DMS79 treated with DMSO at 0.1 percent for 48 hours (cell line): ENCODE measurements around the gene BST2.

Source experiments
- DNase-seq: peaks from one replicate; lab custom pipeline; 2025; lab: John Stamatoyannopoulos, UW

BST2 gene

DNA sequence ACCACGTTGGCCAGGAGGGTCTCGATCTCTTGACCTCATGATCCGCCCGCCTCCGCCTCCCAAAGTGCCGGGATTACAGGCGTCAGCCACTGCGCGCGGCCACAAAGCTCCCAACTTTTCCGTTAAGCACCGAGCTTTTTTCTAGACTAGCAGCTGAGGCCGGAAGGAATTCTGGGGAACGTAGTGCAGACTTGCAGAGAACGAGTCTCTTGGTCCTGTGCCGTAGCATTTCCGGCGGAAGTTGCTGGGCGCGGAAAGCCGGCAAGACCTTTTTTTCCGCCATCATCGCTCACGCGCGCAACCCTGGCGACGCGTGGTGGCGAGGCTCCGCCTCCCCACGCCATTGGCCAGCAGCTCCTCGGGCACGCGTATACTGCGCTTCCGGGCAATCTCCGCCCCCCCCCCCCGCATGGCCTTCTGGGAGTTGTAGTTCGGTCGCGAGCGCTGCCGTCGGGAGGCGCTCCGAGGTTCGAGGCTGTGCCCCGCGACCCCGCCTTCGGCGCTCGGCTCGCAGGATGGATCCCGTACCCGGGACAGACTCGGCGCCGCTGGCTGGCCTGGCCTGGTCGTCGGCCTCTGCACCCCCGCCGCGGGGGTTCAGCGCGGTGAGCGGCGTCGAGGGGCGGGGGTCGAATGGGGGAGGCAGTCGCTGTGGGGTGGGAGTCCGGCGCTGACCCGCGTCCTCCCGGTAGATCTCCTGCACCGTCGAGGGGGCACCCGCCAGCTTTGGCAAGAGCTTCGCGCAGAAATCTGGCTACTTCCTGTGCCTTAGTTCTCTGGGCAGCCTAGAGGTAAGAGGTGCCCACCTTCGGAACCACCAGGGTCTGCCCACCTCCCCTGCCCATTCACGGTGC is 14.4 kb upstream of the BST2 start, which contains the start of gene MVB12A:
Gene MVB12A, plus strand, starts transcription at position 427 of the 854 bp plus-strand sequence. Its CDS starts 89 bp downstream, at position 516.
- peak; percentile 97 for DNase-seq

DNA sequence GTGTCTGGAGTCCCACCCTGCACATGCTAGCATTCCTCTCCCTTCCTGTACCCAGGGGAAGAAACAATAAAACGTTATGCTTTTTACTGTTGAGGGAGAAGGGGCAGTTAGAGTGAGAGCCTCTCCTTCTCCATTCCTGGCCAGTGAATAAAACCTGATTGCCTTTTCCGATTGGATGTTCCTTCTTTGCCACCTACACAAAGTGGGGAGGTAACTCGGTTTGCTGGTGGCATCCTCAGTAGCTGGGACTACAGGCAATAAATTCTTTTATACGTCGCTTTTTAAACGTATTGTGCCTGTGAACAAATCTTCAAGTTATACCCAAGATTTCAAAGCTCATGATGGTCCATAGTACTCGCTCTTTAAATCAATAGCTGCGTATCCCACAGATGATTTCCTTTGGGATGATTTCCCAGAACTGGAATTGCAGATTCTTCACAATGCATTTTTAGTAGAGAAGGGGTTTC is 13.8 kb upstream of the BST2 start:
- no peak for DNase-seq

DNA sequence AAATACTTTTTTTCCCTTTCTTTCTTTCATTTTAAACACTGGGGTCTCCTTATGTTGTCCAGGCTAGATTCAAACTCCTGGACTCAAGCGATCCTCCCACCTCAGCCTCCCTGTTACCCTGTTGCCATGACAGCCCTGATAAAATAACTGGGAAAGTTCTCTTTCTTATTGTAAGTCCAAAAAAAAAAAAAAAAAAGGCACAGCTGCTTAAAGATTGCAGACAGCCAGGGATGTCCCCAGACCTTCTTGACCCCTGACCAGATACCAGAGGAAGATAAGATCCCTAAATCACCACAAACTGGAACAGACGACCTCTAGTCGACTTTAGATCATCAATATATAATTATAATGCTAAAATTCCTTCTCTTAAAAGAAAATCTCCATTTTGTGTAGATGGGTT is 13.3 kb upstream of the BST2 start:
- DNase-seq: no peak

- no peak for DNase-seq
These were observed 9.7 kb upstream of the BST2 start for GRCh38 chr19:17415121-17415520.

DNA sequence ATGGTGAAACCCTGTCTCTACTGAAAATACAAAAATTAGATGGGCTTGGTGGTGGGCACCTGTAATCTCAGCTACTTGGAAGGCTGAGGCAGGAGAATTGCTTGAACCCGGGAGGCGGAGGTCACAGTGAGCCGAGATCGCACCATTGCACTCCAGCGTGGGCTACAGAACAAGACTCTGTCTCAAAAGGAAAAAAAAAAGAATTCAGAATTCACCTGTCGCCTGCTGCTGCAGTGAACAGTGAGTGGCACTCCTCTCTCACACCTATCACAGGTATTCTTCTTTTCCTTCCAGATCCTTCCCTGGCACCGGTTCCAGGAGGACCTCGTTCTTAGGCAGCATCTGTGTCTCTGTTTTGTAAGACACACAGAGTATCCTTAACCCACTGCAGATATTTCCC is 8.7 kb upstream of the BST2 start:
- DNase-seq: no peak

DNA sequence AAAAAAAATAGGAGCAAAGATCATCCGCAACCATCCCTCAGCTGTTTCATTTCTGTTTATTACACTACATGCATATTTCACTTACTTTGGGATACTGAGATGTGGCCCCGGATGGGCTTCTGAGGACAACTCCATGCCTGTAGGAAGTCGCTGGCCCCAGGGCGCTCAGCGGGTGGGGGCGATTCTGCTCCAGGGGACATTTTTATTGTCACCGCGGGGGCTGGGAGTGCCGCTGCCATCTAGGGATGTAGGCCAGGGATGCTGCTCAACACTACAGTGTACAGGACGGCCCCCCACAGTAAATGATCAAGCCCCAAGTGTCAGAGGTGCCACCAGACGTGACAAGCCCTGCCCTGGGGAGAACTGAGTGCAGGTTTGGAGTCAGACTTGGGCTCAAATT is 6.4 kb upstream of the BST2 start:
- DNase-seq: no peak

- no peak for DNase-seq
These were observed 4.6 kb upstream of the BST2 start for GRCh38 chr19:17409990-17410389.

GRCh38 chr19:17406887-17407196 is 1.4 kb upstream of the BST2 start:
- DNase-seq: no peak

GRCh38 chr19:17406046-17406886 is 836 bp upstream of the BST2 start:
- DNase-seq: no peak

GRCh38 chr19:17404621-17405249 is 695 bp downstream of the BST2 start:
- DNase-seq: no peak

GRCh38 chr19:17404015-17404414 is 1.4 kb downstream of the BST2 start:
- DNase-seq: no peak

- no peak for DNase-seq
These were observed 2.2 kb downstream of the BST2 start for GRCh38 chr19:17402982-17403855.

DNA sequence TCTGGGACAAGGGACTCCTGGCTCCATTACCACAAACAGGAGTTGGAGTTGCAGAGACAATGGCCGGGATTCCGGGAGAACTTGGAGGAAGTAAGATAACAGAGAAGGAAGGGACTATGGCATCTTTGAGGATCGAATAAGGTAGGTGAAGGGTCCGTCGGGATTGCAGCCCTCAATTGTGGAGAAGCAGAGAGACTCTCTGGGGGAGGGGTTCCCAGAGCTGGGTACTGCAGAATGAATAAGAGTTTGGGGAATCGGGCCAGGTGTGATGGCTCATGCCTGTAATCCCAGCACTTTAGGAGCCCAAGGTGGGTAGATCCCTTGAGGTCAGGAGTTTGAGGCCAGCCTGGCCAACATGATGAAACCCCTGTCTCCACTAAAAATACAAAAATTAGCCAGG is 3.8 kb downstream of the BST2 start:
- no peak for DNase-seq

- no peak for DNase-seq
These were observed 6.4 kb downstream of the BST2 start for GRCh38 chr19:17398902-17399527.

DNA sequence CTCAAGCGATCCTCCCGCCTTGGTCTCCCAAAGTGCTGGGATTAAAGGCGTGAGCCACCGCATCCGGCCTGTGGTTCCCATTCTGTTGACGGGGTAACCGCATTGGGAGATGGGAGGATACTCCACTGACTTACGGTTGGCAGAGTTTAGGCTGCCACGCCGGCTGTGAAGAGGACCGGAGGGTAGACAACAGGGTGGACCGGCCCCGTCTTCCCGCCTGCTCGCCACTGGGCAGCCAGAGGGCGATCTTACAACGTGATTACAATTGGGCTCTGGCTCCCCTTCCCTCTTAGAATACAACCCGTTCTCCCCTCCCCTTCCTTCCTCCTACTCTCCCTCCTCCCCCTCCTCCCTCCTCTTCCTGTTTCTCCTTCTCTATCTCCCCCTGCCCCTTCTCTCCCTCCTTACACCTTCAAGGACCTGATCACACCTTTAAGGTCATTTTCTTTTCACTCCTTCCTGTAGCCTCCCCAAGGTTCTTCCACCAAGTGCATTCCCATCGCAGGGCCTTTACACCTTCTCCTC is 10.5 kb downstream of the BST2 start:
- DNase-seq: no peak

GRCh38 chr19:17393914-17394313 is 11.5 kb downstream of the BST2 start, which contains the start of gene CCDC194:
Gene CCDC194, minus strand, starts transcription at chr19:17394196. Its CDS starts 38 bp downstream, at chr19:17394158.
- DNase-seq: no peak

GRCh38 chr19:17393002-17393401 is 12.4 kb downstream of the BST2 start:
- DNase-seq: no peak

DNA sequence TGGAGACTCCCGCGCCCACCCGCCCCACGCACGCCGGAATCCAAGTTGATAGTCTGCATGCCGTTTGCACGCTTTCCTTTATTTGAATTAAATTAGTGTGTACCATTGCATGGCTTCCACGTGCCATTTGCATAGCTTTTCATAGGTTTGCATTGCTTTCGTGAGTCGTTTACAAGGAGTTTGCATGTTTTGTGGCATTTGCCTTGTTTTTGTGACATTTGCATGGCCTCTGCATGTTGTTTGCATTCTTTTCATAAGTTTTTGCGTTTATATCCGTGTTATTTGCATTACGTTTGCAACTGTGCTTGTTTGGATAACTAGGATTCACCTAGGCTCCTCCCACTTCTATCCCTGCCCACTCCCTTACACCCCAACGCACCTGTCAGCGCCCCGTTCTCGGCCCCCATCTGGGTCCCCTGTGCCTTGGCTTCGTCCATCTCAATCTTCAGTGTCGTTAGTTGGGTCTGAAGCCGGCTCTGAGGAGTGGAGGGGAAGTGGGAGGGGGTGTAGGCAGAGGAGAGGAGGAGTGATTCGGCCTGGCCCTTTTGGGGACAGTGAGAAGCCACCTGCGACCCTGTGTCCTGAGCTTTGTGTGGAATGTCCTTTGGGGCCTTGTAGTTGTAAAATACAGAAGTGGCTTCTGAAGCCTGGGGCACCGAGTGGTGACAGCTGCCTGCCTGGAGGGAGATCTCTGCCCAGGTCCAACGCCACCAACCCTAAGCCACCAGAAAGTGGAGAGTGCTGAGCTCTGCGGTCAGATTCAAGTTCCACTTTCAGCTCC is 13.9 kb downstream of the BST2 start:
- peak; percentile 43 for DNase-seq

- peak; percentile 78 for DNase-seq
These were observed 14.6 kb downstream of the BST2 start for GRCh38 chr19:17390665-17391370.
